ENCODE data around the gene TEKT1. TPM values are rescaled to one million over a fixed set of nuclear protein-coding genes. Genes with fewer than 3 reads are reported as not detected.
A peak's percentile ranks its signal among the peaks of the same experiment; 100 is the strongest.

The TEKT1 gene
- polyA plus RNA-seq, 1 donor (not counting 4 experiments of a cell fraction or from before 2014, with no cell fraction given), result not detected

GRCh38 chr17:6786618-6787017 is 44.9 kb downstream of the TEKT1 start:
- Histone ChIP-seq H3K79me2 (ENCODE audit: control insufficient read depth, insufficient read depth, low read length) (no peaks in the 10 kb centered on the region), H3K36me3 (ENCODE audit: control insufficient read depth in 2 of 2, extremely low read depth in 1 of 2, insufficient read depth in 2 of 2, low read length in 2 of 2) (no peaks in the 10 kb centered on the region), H3K27me3 (ENCODE audit: control insufficient read depth, extremely low read depth, insufficient read depth, low read length) (no peaks in the 10 kb centered on the region), H4K20me1 (ENCODE audit: control insufficient read depth, extremely low read depth, insufficient read depth, low read length) (no peaks in the 10 kb centered on the region), H3K4me1 (ENCODE audit: control insufficient read depth, extremely low read depth, insufficient read depth, low read length) (peaks cover 24% of the 10 kb centered on the region), H3K27ac (ENCODE audit: control insufficient read depth, insufficient read depth, low read length) (peak overlapping the region; percentile 54), H3K9ac (ENCODE audit: control insufficient read depth, extremely low read depth, insufficient read depth, low read length) (peak overlapping the region; percentile 52), H3K4me3 (ENCODE audit: control insufficient read depth in 2 of 3, extremely low read depth in 1 of 3, insufficient read depth in 2 of 3, low read depth in 1 of 3, low read length in 3 of 3) (peak overlapping the region; percentile 26 to 68 (median 59)), H3K4me2 (ENCODE audit: control insufficient read depth, extremely low read depth, insufficient read depth, low read depth, low read length) (peak overlapping the region; percentile 88), H3K9me3 (ENCODE audit: control insufficient read depth, low read depth, low read length) (no peaks in the 10 kb centered on the region), H3K9me1 (ENCODE audit: control insufficient read depth, extremely low read depth, insufficient read depth, low read length) (no peaks in the 10 kb centered on the region), H2AFZ (ENCODE audit: control insufficient read depth, low read length) (peak overlapping the region; percentile 83)
- FAIRE-seq (peak; percentile 86), DNase-seq (ENCODE audit: low read depth, low spot score) (no peak)
- TF ChIP-seq EZH2 (IDR thresholded peaks at IDR 0.05; ENCODE audit: low read length), result no peak
- peak in 1 of 3 experiments; percentile 13 for TF ChIP-seq CTCF (optimal IDR thresholded peaks at IDR 0.05 in 1 of 3, IDR thresholded peaks at IDR 0.05 in 1 of 3, conservative IDR thresholded peaks at IDR 0.05 in 1 of 3; ENCODE audit: extremely low read depth in 1 of 3, insufficient read depth in 2 of 3, low read length in 3 of 3)
- dilution Hi-C loops (cut with MboI; ENCODE audit: extremely low pct_ligation_motif_present, low sequenced_read_pairs), result no loop called here

GRCh38 chr17:6782244-6782643 is 49.3 kb downstream of the TEKT1 start:
- H2AFZ ChIP-seq (ENCODE audit: control insufficient read depth, low read length), result no peak overlapping the region
- no peaks in the 10 kb centered on the region for H3K9me3 ChIP-seq (ENCODE audit: control insufficient read depth, low read depth, low read length)
- DNase-seq (ENCODE audit: low read depth, low spot score), result no peak
- no peaks in the 10 kb centered on the region for H3K36me3 ChIP-seq (ENCODE audit: control insufficient read depth in 2 of 2, extremely low read depth in 1 of 2, insufficient read depth in 2 of 2, low read length in 2 of 2)
- no peak overlapping the region for H3K27ac ChIP-seq (ENCODE audit: control insufficient read depth, insufficient read depth, low read length)
- no peak overlapping the region for H3K4me2 ChIP-seq (ENCODE audit: control insufficient read depth, extremely low read depth, insufficient read depth, low read depth, low read length)
- H3K27me3 ChIP-seq (ENCODE audit: control insufficient read depth, extremely low read depth, insufficient read depth, low read length), result no peaks in the 10 kb centered on the region
- dilution Hi-C loops (cut with MboI; ENCODE audit: extremely low pct_ligation_motif_present, low sequenced_read_pairs), result no loop called here
- TF ChIP-seq CTCF (optimal IDR thresholded peaks at IDR 0.05 in 1 of 3, IDR thresholded peaks at IDR 0.05 in 1 of 3, conservative IDR thresholded peaks at IDR 0.05 in 1 of 3; ENCODE audit: extremely low read depth in 1 of 3, insufficient read depth in 2 of 3, low read length in 3 of 3) (no peak), EZH2 (IDR thresholded peaks at IDR 0.05; ENCODE audit: low read length) (no peak)
- no peaks in the 10 kb centered on the region for H3K9me1 ChIP-seq (ENCODE audit: control insufficient read depth, extremely low read depth, insufficient read depth, low read length)
- H3K9ac ChIP-seq (ENCODE audit: control insufficient read depth, extremely low read depth, insufficient read depth, low read length), result no peak overlapping the region
- H4K20me1 ChIP-seq (ENCODE audit: control insufficient read depth, extremely low read depth, insufficient read depth, low read length), result no peaks in the 10 kb centered on the region
- H3K79me2 ChIP-seq (ENCODE audit: control insufficient read depth, insufficient read depth, low read length), result no peaks in the 10 kb centered on the region
- no peak overlapping the region for H3K4me3 ChIP-seq (ENCODE audit: control insufficient read depth in 2 of 3, extremely low read depth in 1 of 3, insufficient read depth in 2 of 3, low read depth in 1 of 3, low read length in 3 of 3)
- H3K4me1 ChIP-seq (ENCODE audit: control insufficient read depth, extremely low read depth, insufficient read depth, low read length), result peaks cover 9% of the 10 kb centered on the region
- no peak for FAIRE-seq

Measured in keratinocyte (primary cell).